ENCODE data around the gene ZFC3H1. TPM values are rescaled to one million over a fixed set of nuclear protein-coding genes. Genes with fewer than 3 reads are reported as not detected.

The ZFC3H1 gene
- polyA plus RNA-seq, 3 donors = 12.5 to 57.0 (median 16.3) TPM

DNA sequence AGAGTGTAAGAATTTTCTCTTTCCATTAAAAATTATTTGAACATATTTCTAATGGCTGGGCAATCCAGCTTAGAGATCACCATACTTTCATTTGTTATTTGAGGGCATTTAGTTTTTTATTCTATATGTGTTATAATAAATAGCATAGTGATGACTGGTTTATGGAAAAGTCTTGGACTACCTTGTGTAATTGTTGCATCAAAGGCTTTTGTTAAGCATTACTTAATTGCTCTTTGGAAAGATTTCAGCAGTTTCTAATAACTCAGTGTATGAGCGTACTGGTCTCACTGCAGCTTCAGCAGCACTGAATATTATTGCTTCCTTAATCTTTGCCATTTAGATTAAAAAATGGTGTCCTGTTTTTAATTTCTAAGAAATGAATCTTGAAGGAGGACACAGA, 45.0 kb upstream of the ZFC3H1 start:
- Mint-ChIP-seq H3K27me3 (ENCODE audit: low read depth in 3 of 3) (peaks cover 0 to 2% (median 0%) of the 10 kb centered on the region in 3 donors), H3K4me1 (no peaks in the 10 kb centered on the region), H3K27ac (no peak overlapping the region), H3K4me3 (no peak overlapping the region), H3K36me3 (peaks cover 9 to 13% of the 10 kb centered on the region in 2 donors), H3K9me3 (peaks cover 13 to 24% (median 16%) of the 10 kb centered on the region in 7 donors)
- H3K4me2 ChIP-seq (replicated peaks; ENCODE audit: extremely low read depth, low read length, poor library complexity, severe bottlenecking) = no peak overlapping the region
- peaks cover 6 to 12% of the 10 kb centered on the region in 2 donors for H3K9me3 ChIP-seq (replicated peaks in 1 of 2; ENCODE audit: control insufficient read depth in 1 of 2, insufficient read depth in 1 of 2, low read length in 2 of 2)
- no peak overlapping the region for H3K27ac ChIP-seq (ENCODE audit: low read depth in 1 of 2, low read length in 2 of 2)
- WGBS (ENCODE audit: insufficient coverage) = no CpG with 5 or more reads among the region's 1 CpG
- intact Hi-C loops (cut with micrococcal nuclease) = loop anchor here in 1 of 2 donors (5.0 kb wide), 1 partner anchor 34 kb away; no protein-coding TSS in a partner anchor
- no peaks in the 10 kb centered on the region for H3K79me2 ChIP-seq (ENCODE audit: insufficient read depth, low read length)
- no peaks in the 10 kb centered on the region for H3K27me3 ChIP-seq (ENCODE audit: control insufficient read depth in 2 of 2, insufficient read depth in 2 of 2, low read length in 2 of 2)
- H3K4me1 ChIP-seq (ENCODE audit: control insufficient read depth in 1 of 2, insufficient read depth in 2 of 2, low read length in 2 of 2) = no peaks in the 10 kb centered on the region
- no peak overlapping the region for H3K4me3 ChIP-seq (replicated peaks in 1 of 3; ENCODE audit: low read depth in 2 of 3, low read length in 3 of 3)
- TF ChIP-seq, protein P1, sequence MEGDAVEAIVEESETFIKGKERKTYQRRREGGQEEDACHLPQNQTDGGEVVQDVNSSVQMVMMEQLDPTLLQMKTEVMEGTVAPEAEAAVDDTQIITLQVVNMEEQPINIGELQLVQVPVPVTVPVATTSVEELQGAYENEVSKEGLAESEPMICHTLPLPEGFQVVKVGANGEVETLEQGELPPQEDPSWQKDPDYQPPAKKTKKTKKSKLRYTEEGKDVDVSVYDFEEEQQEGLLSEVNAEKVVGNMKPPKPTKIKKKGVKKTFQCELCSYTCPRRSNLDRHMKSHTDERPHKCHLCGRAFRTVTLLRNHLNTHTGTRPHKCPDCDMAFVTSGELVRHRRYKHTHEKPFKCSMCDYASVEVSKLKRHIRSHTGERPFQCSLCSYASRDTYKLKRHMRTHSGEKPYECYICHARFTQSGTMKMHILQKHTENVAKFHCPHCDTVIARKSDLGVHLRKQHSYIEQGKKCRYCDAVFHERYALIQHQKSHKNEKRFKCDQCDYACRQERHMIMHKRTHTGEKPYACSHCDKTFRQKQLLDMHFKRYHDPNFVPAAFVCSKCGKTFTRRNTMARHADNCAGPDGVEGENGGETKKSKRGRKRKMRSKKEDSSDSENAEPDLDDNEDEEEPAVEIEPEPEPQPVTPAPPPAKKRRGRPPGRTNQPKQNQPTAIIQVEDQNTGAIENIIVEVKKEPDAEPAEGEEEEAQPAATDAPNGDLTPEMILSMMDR (IDR thresholded peaks at IDR 0.05) = no peak
- H2AFZ ChIP-seq (ENCODE audit: insufficient read depth, low read depth, low read length, poor library complexity, severe bottlenecking) = no peak overlapping the region
- H4K20me1 ChIP-seq (ENCODE audit: insufficient read depth, low read length) = no peaks in the 10 kb centered on the region
- H3K9ac ChIP-seq (ENCODE audit: insufficient read depth, low read length, poor library complexity, severe bottlenecking) = no peak overlapping the region
- DNase-seq = no peak
- peaks cover 2 to 12% of the 10 kb centered on the region in 2 donors for H3K36me3 ChIP-seq (replicated peaks in 1 of 2; ENCODE audit: control insufficient read depth in 1 of 2, insufficient read depth in 2 of 2, low read length in 2 of 2)

GRCh38 chr12:71704920-71705319, 41.3 kb upstream of the ZFC3H1 start:
- Histone ChIP-seq H3K79me2 (ENCODE audit: insufficient read depth, low read length) (no peaks in the 10 kb centered on the region), H3K27ac (ENCODE audit: low read depth in 1 of 2, low read length in 2 of 2) (no peak overlapping the region), H3K4me2 (replicated peaks; ENCODE audit: extremely low read depth, low read length, poor library complexity, severe bottlenecking) (no peak overlapping the region), H3K27me3 (ENCODE audit: control insufficient read depth in 2 of 2, insufficient read depth in 2 of 2, low read length in 2 of 2) (no peaks in the 10 kb centered on the region), H3K4me3 (replicated peaks in 1 of 3; ENCODE audit: low read depth in 2 of 3, low read length in 3 of 3) (no peak overlapping the region), H3K9me3 (replicated peaks in 1 of 2; ENCODE audit: control insufficient read depth in 1 of 2, insufficient read depth in 1 of 2, low read length in 2 of 2) (no peaks in the 10 kb centered on the region), H4K20me1 (ENCODE audit: insufficient read depth, low read length) (no peaks in the 10 kb centered on the region), H2AFZ (ENCODE audit: insufficient read depth, low read depth, low read length, poor library complexity, severe bottlenecking) (no peak overlapping the region), H3K4me1 (ENCODE audit: control insufficient read depth in 1 of 2, insufficient read depth in 2 of 2, low read length in 2 of 2) (no peaks in the 10 kb centered on the region), H3K9ac (ENCODE audit: insufficient read depth, low read length, poor library complexity, severe bottlenecking) (no peak overlapping the region), H3K36me3 (replicated peaks in 1 of 2; ENCODE audit: control insufficient read depth in 1 of 2, insufficient read depth in 2 of 2, low read length in 2 of 2) (peaks cover 16 to 42% of the 10 kb centered on the region in 2 donors)
- Mint-ChIP-seq H3K27me3 (ENCODE audit: low read depth in 3 of 3) (no peaks in the 10 kb centered on the region), H3K4me3 (no peak overlapping the region), H3K36me3 (peaks cover 30 to 40% of the 10 kb centered on the region in 2 donors), H3K27ac (no peak overlapping the region), H3K9me3 (no peaks in the 10 kb centered on the region), H3K4me1 (no peaks in the 10 kb centered on the region)
- no CpG with 5 or more reads among the region's 2 CpGs for WGBS (ENCODE audit: insufficient coverage)
- TF ChIP-seq, protein P1 (IDR thresholded peaks at IDR 0.05) = no peak
- intact Hi-C loops (cut with micrococcal nuclease) = loop anchor here in 1 of 2 donors (5.0 kb wide), 1 partner anchor 37 kb away; no protein-coding TSS in a partner anchor
- DNase-seq = no peak

All from CD14-positive monocyte (primary cell).